ENCODE data around the gene LAMB2.

Gene LAMB2

GRCh38 chr3:49161197-49161596, 28.3 kb upstream of the LAMB2 start:
- no peak for DNase-seq

- DNase-seq = no peak
These were observed 25.9 kb upstream of the LAMB2 start for GRCh38 chr3:49158792-49159191.

GRCh38 chr3:49158103-49158709, 25.4 kb upstream of the LAMB2 start:
- DNase-seq = peak in 1 of 2 experiments; percentile 3

GRCh38 chr3:49157289-49157688, 24.4 kb upstream of the LAMB2 start:
- no peak for DNase-seq

- no peak for DNase-seq
These were observed 20.6 kb upstream of the LAMB2 start for GRCh38 chr3:49153349-49153912.

DNA sequence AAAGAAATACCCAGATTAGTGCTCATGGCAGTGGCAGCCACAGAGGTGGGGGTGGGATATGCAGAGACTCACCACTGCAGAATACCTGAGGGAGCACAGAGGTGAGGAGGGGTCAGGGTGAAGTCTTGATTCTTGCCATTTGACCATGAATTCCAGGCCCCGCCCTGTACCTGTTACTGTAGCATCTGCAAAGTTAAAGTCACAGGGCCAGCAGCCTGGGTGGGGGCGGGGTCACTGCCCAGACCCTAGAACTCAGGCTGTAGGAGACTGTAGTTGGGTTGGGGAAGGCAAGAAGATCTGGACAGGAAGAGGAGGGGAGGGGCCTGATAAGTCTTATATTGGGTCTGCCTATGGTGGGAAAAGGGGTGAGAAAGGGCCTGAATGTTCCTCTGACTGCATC, 18.8 kb upstream of the LAMB2 start:
- no peak for DNase-seq

DNA sequence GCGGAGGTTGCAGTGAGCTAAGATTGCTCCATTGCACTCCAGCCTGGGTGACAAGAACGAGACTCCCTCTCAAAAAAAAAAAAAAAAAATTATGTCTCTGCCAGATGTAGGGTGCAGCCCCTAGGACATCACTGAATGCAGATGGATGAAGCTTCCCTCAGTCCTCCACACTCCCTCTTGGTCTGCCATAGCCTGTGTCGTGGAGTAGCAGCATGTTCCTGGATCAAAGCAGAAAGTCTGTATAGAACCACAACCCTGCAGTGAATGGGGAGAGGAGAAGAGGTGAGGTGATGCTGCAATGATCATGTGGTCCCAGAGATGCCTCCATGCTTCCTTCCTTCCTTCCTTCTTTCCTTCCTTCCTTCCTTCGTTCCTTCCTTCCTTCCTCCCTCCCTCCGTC, 15.3 kb upstream of the LAMB2 start:
- DNase-seq = no peak

DNA sequence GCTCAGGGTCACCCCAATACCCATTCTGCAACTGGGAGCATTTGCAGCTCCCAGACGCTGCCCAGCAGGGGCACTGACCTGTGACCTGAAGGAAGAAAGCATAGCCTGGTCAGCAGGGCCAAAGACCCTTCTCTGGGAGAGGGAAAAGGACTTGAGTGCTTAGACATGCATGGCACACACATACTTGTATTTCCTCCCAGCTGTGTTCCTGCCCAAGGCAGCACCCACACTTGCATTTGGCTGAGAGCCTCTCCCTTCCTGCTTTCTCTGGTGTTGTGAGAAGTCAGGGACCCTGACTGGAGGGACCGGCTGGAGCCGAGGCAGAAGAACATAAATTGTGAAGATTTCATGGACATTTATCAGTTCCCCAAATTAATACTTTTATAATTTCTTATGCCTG, 7.2 kb upstream of the LAMB2 start:
- no peak for DNase-seq

DNA sequence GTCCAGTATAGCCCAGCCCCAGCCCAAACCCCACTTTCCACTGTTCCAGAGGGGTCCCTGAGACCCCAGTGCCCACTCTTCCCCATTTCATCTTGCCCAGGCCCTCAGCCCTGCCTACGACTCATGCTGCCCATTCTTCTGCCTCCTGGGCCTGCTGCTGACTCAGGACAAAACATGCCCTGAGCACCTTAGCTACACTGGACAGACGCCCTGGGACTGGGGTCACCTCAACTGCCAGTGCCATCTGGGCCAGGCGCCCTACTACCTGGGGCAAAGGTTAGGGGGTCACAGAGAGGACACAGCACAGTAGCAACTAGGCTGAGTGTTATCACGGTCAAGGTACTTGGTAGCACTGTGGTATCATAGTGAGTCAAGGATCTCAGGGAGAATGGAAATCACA, 2.6 kb upstream of the LAMB2 start:
- no peak for DNase-seq

DNA sequence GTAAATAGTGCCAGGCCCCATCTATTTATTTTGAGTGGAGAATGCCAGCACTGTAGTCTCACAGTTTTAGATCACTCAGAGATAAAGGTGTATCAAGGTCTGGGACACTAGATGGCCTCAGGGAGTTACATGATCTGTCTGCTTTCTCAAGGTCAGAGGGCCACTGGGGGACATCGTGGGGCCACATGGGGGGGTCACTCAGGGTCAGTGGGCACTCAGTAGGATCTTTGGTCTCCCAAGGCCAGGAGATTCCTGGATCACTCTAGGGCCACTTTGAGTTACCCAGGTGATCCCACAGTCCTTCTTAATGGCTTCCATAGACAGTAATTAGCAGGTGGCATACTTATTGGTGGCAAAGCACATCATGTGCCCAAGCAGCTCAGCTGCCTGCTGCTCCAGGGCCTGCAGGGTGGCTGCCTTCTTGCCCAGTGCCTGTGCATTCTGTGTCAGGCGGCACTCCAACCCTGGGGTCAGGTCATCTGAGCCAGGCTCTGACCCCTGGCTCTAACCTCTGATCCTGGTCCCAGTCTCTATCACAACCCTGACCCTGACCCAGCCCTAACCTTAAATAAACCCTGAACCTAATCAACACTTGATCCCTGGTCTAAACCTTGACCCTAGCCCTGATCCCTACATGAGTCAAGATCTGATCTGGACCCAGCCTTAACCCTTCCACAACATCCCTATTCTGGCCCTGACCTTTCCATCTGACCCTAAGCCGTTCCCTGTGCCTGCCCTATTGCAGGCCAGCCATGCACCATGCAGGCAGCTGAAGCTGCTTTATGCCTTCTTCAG, 1.8 kb upstream of the LAMB2 start:
- peak in 1 of 2 experiments; percentile 23 for DNase-seq

GRCh38 chr3:49133226-49133951, 539 bp upstream of the LAMB2 start:
- DNase-seq = peak; percentile 33 to 68

DNA sequence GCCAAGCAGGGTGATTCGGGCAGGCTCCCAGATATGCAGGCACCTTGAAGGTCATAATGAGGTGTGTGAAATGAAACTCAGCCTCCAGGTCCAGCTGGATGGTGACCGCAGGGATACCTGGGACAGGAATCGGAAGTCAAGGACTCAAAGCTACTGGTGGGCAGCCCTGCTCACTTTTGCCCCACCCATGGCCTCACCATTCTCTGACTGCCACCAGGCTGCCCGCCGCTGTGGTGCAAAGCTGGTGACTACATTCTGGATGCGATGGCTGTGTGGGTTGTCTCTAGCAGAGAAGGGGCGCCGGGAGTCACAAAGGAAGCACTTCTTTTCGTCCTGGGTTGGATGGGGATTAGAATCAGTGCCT, 795 bp downstream of the LAMB2 start:
- no peak for DNase-seq

DNA sequence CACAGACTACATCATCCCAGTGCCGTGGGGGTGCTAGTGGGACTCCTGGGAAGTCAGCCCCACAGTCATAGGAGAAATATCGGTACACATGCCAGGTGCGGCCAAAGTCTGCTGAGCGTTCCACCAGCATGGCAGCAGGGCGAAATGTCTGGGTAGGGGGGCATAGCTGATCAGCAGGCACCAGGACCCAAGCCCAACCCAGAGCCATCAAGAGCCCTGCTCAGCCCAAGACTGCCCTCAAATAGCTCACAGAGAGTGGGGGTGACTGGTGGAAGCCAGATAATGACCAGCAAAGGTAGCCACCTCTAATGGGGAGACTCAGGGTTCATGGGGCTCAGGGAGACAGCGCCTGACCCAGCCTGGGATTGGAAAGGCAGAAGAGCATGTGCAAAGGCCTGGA, 1.3 kb downstream of the LAMB2 start:
- DNase-seq = no peak

DNA sequence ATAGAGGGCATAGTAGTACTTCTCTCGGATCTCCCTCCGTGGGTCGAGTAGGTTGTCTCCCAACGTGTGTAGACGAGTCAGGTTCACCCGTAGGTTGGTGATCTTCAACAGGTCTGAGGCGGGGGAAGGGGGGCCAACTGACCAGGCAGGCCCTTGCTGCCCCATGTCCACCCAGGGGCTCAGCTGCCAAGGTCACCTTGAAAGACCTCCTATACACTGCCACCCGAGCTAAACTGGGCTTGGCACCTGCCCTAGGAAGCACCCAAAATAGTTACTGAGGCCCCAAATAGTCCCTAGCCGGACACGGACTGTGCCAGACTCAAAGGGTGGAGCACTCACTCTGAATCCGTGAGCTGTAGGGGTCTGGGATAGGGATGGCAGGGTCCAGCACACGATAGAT, 1.8 kb downstream of the LAMB2 start:
- no peak for DNase-seq

DNA sequence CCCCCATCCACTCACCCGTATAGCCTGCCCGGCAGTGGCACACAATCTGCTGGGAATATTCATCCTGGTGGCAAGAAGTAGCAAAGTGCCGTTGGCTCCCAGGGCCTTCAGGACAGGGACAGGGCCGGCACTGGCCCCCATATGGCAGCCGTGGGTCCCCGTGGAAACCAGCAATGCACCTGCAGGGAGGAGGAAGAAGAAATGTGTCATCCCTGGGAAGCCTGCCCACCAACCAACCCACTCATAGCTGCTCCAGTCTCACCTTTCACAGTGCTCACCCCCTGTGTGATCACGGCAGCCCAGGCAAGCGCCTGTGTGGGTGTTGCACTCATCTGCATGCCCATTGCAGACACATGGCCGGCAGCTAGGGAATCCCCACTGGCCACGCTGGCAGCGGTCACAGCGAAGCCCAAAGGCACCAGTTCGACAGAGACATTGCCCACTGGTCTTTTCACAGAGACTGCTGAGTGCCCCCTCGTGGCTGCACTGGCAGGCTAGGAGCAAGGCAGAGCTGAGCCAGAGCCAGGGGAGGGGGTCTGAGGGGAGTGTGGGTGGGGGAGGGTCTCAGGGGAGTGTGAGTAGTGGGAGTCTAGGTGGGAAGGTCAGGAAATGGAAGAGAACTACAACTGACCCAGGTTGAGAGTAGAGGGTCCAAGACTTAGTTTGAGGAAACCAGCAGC, 7.7 kb downstream of the LAMB2 start:
- no peak for DNase-seq

DNA sequence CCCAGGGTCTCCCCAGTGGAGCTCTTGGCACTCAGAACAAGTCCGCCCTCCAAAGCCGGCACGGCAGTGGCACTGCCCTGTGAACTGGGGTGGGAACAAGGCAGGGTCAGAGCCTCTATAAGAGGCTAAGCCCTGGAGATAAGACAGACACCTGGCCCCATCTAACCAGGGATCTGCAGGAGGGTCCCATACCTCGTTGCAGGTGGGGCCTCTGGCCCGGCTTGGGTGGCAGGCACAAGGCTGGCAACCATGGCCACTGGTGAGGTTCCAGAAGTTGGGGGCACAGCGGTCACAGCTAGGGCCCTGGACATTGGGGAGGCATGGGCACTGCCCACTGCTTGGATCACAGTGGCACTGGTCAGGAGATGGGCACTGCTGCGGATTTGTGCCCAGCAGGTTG, 8.6 kb downstream of the LAMB2 start:
- no peak for DNase-seq

- DNase-seq = no peak
These were observed 9.2 kb downstream of the LAMB2 start for GRCh38 chr3:49123687-49124086.

GRCh38 chr3:49122886-49123545, 9.8 kb downstream of the LAMB2 start:
- DNase-seq = no peak

DNA sequence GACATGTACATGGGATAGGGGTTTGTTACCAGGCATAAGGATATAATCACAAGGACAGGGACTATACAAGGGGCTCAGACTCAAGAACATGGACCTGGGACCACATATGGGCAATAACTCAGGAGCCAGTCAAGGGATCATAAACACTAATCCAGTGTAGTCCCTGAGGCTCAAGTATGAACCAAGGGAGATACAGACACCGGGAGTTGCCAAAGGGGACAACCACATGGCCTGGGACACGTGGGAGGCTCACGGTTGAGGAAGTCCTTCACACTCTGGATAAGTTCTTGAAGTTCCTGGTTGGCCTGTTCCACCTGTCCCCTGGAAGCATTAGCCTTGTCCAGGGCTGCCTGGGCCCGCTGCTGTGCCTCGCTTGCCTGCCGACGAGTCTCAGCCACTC, 10.4 kb downstream of the LAMB2 start:
- DNase-seq = no peak

DNA sequence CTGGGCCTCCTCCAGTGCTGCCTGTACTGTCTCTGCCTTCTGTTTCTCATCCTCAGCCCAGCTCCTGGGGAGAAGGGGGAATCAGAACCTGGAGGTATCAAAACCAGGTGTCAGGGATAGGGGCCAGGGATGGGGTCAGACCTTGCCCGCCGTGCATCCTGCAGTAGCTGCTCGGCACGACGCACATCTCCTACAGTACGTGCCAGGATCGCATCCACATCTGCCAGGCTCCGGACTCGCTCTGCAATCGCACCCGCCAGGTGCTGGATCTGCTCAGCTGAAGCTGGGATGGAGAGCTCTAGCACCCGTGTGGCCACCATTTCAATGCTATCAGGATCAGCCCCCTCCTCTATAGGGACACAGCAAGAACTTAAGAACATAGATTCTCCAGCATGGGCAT, 10.8 kb downstream of the LAMB2 start:
- DNase-seq = no peak

GRCh38 chr3:49121132-49121736, 11.6 kb downstream of the LAMB2 start:
- no peak for DNase-seq

- DNase-seq = peak; percentile 52 to 73
These were observed 12.3 kb downstream of the LAMB2 start, which contains the start of gene USP19 for GRCh38 chr3:49120438-49121131. TSS of gene USP19 (minus strand) at chr3:49120823. CDS start at chr3:49119145, 1,678 bp downstream.
